OCI-LY3 (cell line): ENCODE data around the gene HSD17B7.
"Not testable (repeated sequence)": the region's sequence is repeated elsewhere in the genome, so short reads cannot be mapped to it uniquely, and the experiment has no call there.

Experiments used
- EZH2phosphoT487 ChIP-seq: fragments of 200-600 bp; shearing (Covaris generic); IDR thresholded peaks from 2 replicates; pipeline ENCODE4 v1.6.1; 2018; ENCODE audit warnings: antibody characterized with exemption, mixed run types, low read depth
- TF ChIP-seq, protein P1 (sequence below): fragments of 200-600, 300-600 bp; sonication (generic); IDR thresholded peaks from 2 replicates; pipeline ENCODE4 v1.5.1; 2014; ENCODE audit warnings: antibody characterized with exemption, low read length, low read depth

DNA sequence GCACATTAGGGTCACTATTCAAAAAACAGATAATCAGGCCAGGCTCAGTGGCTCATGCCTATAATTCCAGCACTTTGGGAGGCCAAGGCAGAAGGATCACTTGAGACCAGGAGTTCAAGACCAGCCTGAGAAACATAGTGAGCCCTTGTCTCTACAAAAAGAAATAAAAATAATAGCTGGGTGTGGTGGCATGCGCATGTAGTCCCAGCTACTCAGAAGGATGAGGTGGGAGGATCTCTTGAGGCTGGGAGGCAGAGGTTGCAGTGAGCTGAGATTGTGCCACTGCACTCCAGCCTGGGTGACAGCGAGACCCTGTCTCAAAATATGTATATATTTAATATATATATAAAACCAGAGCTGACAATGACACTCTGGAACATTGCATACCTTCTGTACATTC, 21.9 kb downstream of the HSD17B7 start:
- TF ChIP-seq, protein P1, sequence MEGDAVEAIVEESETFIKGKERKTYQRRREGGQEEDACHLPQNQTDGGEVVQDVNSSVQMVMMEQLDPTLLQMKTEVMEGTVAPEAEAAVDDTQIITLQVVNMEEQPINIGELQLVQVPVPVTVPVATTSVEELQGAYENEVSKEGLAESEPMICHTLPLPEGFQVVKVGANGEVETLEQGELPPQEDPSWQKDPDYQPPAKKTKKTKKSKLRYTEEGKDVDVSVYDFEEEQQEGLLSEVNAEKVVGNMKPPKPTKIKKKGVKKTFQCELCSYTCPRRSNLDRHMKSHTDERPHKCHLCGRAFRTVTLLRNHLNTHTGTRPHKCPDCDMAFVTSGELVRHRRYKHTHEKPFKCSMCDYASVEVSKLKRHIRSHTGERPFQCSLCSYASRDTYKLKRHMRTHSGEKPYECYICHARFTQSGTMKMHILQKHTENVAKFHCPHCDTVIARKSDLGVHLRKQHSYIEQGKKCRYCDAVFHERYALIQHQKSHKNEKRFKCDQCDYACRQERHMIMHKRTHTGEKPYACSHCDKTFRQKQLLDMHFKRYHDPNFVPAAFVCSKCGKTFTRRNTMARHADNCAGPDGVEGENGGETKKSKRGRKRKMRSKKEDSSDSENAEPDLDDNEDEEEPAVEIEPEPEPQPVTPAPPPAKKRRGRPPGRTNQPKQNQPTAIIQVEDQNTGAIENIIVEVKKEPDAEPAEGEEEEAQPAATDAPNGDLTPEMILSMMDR, result not testable (repeated sequence)
- TF ChIP-seq EZH2phosphoT487, result not testable (repeated sequence)
